IMR-90 (cell line): ENCODE data around the gene C9orf78. TPM values are rescaled to one million over a fixed set of nuclear protein-coding genes. Genes with fewer than 3 reads are reported as not detected.

Experiments
- ATAC-seq: fragments of 200-7000 bp; cut with Tn5 transposase; 2 replicates; pipeline ENCODE4 v1.9.1; 2020; ENCODE audit warnings: low read depth, mild to moderate bottlenecking, moderate library complexity
- BruUV-seq: library from RNA; stranded (reverse); fragments of 400-500 nt; replicated peaks from 2 replicates; lab custom pipeline; 2021; lab: Mats Ljungman, UMichigan
- CTCF ChIA-PET: fragments of 300-600 bp; formaldehyde crosslinking; extraction: SDS; loops from one replicate; lab custom pipeline; 2021; ENCODE audit warnings: antibody characterized with exemption; lab: Yijun Ruan, JAX
- POLR2A ChIA-PET: fragments of 300-600 bp; sonication (Branson Sonifier 250); formaldehyde crosslinking; loops from one replicate; lab custom pipeline; 2022; ENCODE audit warnings: antibody characterized with exemption; ENCODE audit not compliant: unreplicated experiment; lab: Charles Lee
- DNase-seq: peaks from one replicate; pipeline ENCODE4 v3.0.0; 2013
- H2AFZ ChIP-seq: replicated peaks from 2 replicates; pipeline ENCODE3; 2013; ENCODE audit warnings: low read length, mild to moderate bottlenecking; ENCODE audit not compliant: poor library complexity
- H2AK5ac ChIP-seq: 2 replicates; pipeline ENCODE4 v1.6.1; 2013; ENCODE audit warnings: low read depth, low read length, inconsistent platforms
- H2AK9ac ChIP-seq: replicated peaks from 2 replicates; pipeline ENCODE3; 2013; ENCODE audit warnings: mild to moderate bottlenecking, low read depth, low read length, moderate library complexity; ENCODE audit not compliant: poor library complexity
- H2BK120ac ChIP-seq: 2 replicates; pipeline ENCODE4 v1.6.1; 2013; ENCODE audit warnings: low read depth, low read length, inconsistent platforms
- H2BK15ac ChIP-seq: 3 replicates; pipeline ENCODE4 v1.6.1; 2013; ENCODE audit warnings: low read depth, low read length, inconsistent platforms
- H2BK20ac ChIP-seq: 2 replicates; pipeline ENCODE4 v1.6.1; 2013; ENCODE audit warnings: low read depth, mild to moderate bottlenecking, inconsistent platforms, low read length, moderate library complexity
- H2BK5ac ChIP-seq: 2 replicates; pipeline ENCODE4 v1.6.1; 2013; ENCODE audit warnings: mild to moderate bottlenecking, low read depth, low read length, inconsistent platforms; ENCODE audit not compliant: poor library complexity, severe bottlenecking
- H3K14ac ChIP-seq: replicated peaks from 2 replicates; pipeline ENCODE4 v1.6.1; 2013; ENCODE audit warnings: low read depth, low read length, inconsistent platforms
- H3K18ac ChIP-seq: 2 replicates; pipeline ENCODE4 v1.6.1; 2013; ENCODE audit warnings: low read depth, low read length, control low read depth
- H3K23ac ChIP-seq: 2 replicates; pipeline ENCODE4 v1.6.1; 2013; ENCODE audit warnings: low read depth, low read length, inconsistent platforms
- H3K27ac ChIP-seq: 2 replicates; pipeline ENCODE4 v1.5.1; 2013; ENCODE audit warnings: mild to moderate bottlenecking, control low read depth, low read length; ENCODE audit not compliant: insufficient read depth
- H3K27me3 ChIP-seq: 2 replicates; pipeline ENCODE4 v1.6.1; 2013; ENCODE audit warnings: low read length; ENCODE audit not compliant: control insufficient read depth, insufficient read depth
- H3K36me3 ChIP-seq: 2 replicates; pipeline ENCODE4 v1.6.1; 2013; ENCODE audit warnings: low read length, mixed read lengths; ENCODE audit not compliant: control insufficient read depth, insufficient read depth
- H3K4ac ChIP-seq: 2 replicates; pipeline ENCODE4 v1.6.1; 2013; ENCODE audit warnings: low read depth, low read length, inconsistent platforms
- H3K4me1 ChIP-seq: 2 replicates; pipeline ENCODE4 v1.6.1; 2013; ENCODE audit warnings: low read length, mixed read lengths; ENCODE audit not compliant: control insufficient read depth, insufficient read depth
- H3K4me2 ChIP-seq: 2 replicates; pipeline ENCODE4 v1.6.1; 2013; ENCODE audit warnings: low read depth, mild to moderate bottlenecking, control low read depth, low read length, moderate library complexity
- H3K4me3 ChIP-seq: 2 replicates; pipeline ENCODE4 v1.5.1; 2013; ENCODE audit warnings: low read depth, mild to moderate bottlenecking, control low read depth, low read length, moderate library complexity; ENCODE audit not compliant: insufficient read depth
- H3K56ac ChIP-seq: 2 replicates; pipeline ENCODE4 v1.6.1; 2013; ENCODE audit warnings: low read length, inconsistent platforms; ENCODE audit not compliant: insufficient read depth; ENCODE audit errors: extremely low read depth
- H3K79me1 ChIP-seq, 2 experiments: 2 replicates each; pipeline ENCODE4 v1.6.1; 2013; ENCODE audit warnings: low read length in 2 of 2, inconsistent platforms in 1 of 2, low read depth in 1 of 2
- H3K9ac ChIP-seq: 2 replicates; pipeline ENCODE4 v1.6.1; 2013; ENCODE audit warnings: low read depth, low read length, control low read depth
- H3K9me1 ChIP-seq: 2 replicates; pipeline ENCODE4 v1.6.1; 2013; ENCODE audit warnings: low read length, inconsistent platforms; ENCODE audit not compliant: insufficient read depth
- H3K9me3 ChIP-seq: 2 replicates; pipeline ENCODE4 v1.6.1; 2013; ENCODE audit warnings: low read length; ENCODE audit not compliant: control insufficient read depth, insufficient read depth
- H4K20me1 ChIP-seq: 2 replicates; pipeline ENCODE4 v1.6.1; 2013; ENCODE audit warnings: low read length, inconsistent platforms; ENCODE audit not compliant: insufficient read depth
- H4K5ac ChIP-seq: 2 replicates; pipeline ENCODE4 v1.6.1; 2013; ENCODE audit warnings: mild to moderate bottlenecking, low read depth, low read length, control low read depth
- H4K8ac ChIP-seq, 2 experiments: 2 replicates each; pipeline ENCODE4 v1.6.1; 2013; ENCODE audit warnings: low read depth in 2 of 2, low read length in 2 of 2, control low read depth in 1 of 2, inconsistent platforms in 1 of 2
- H4K91ac ChIP-seq: 2 replicates; pipeline ENCODE4 v1.6.1; 2013; ENCODE audit warnings: low read depth, low read length, inconsistent platforms; ENCODE audit not compliant: insufficient read depth
- BHLHE40 ChIP-seq: fragments of 150-350 bp; IDR thresholded peaks from 2 replicates; pipeline ENCODE4 v1.6.1; 2016; ENCODE audit warnings: mild to moderate bottlenecking, low read depth, low read length
- CEBPB ChIP-seq: IDR thresholded peaks from 2 replicates; pipeline ENCODE4 v1.6.1; 2012; ENCODE audit warnings: low read depth, low read length, improper control_type of control experiment
- CHD1 ChIP-seq: IDR thresholded peaks from 2 replicates; pipeline ENCODE4 v1.6.1; 2012; ENCODE audit warnings: low read depth, low read length, improper control_type of control experiment
- ELK1 ChIP-seq: fragments of 150-350 bp; IDR thresholded peaks from 2 replicates; pipeline ENCODE4 v1.6.1; 2016; ENCODE audit warnings: low read depth, mild to moderate bottlenecking, low read length, moderate library complexity, borderline replicate concordance
- FOS ChIP-seq: fragments of 150-350 bp; IDR thresholded peaks from 2 replicates; pipeline ENCODE4 v1.6.1; 2016; ENCODE audit warnings: low read depth, low read length
- MAFK ChIP-seq: IDR thresholded peaks from 2 replicates; pipeline ENCODE4 v1.6.1; 2012; ENCODE audit warnings: low read depth, low read length, improper control_type of control experiment
- MAZ ChIP-seq: IDR thresholded peaks from 2 replicates; pipeline ENCODE4 v1.6.1; 2012; ENCODE audit warnings: low read depth, mild to moderate bottlenecking, low read length, improper control_type of control experiment, moderate library complexity, borderline replicate concordance
- MXI1 ChIP-seq: IDR thresholded peaks from 2 replicates; pipeline ENCODE4 v1.6.1; 2012; ENCODE audit warnings: low read depth, mild to moderate bottlenecking, low read length, moderate library complexity, borderline replicate concordance
- NFE2L2 ChIP-seq: fragments of 150-350 bp; IDR thresholded peaks from 2 replicates; pipeline ENCODE4 v1.6.1; 2016; ENCODE audit warnings: low read depth, mild to moderate bottlenecking, low read length
- POLR2A ChIP-seq: IDR thresholded peaks from 2 replicates; pipeline ENCODE4 v1.6.1; 2012; ENCODE audit warnings: mild to moderate bottlenecking, low read depth, low read length
- RAD21 ChIP-seq: IDR thresholded peaks from 2 replicates; pipeline ENCODE4 v1.6.1; 2012; ENCODE audit warnings: low read length, improper control_type of control experiment
- RCOR1 ChIP-seq: IDR thresholded peaks from 2 replicates; pipeline ENCODE4 v1.6.1; 2012; ENCODE audit warnings: mild to moderate bottlenecking, low read length, improper control_type of control experiment; ENCODE audit not compliant: insufficient replicate concordance
- RFX5 ChIP-seq: IDR thresholded peaks from 2 replicates; pipeline ENCODE4 v1.8.0; 2012; ENCODE audit warnings: low read depth, mild to moderate bottlenecking, low read length, moderate library complexity
- SMC3 ChIP-seq: fragments of 150-350 bp; IDR thresholded peaks from 2 replicates; pipeline ENCODE4 v1.6.1; 2016; ENCODE audit warnings: low read depth, mild to moderate bottlenecking, antibody characterized with exemption, low read length, moderate library complexity
- WGBS, 2 experiments: methylation state at CpG; one replicate each; pipeline versions ENCODE4 v1.1.5 to v1.1.7; 2013; ENCODE audit warnings: missing lambda C conversion rate in 2 of 2; ENCODE audit not compliant: insufficient read length in 1 of 2; ENCODE audit errors: extremely low coverage in 2 of 2; 5-methylcytosine and 5-hydroxymethylcytosine counted together
- dilution Hi-C: fragments of 300-500 bp; cut with HindIII; formaldehyde crosslinking; loops from one replicate; pipeline ENCODE4 v1.14.3; 2018; ENCODE audit warnings: low sequenced_read_pairs; ENCODE audit not compliant: unreplicated experiment
- in situ Hi-C: fragments of 300-500 bp; cut with MboI; formaldehyde crosslinking; loops from 3 replicates; pipeline ENCODE4 v1.14.3; 2019; ENCODE audit warnings: low sequenced_read_pairs, inconsistent platforms, mixed read lengths
- intact Hi-C: fragments of 100-400 bp; cut with micrococcal nuclease; formaldehyde crosslinking; loops from 2 replicates; pipeline ENCODE4 v1.10.0; 2022
- polyA plus RNA-seq, 3 experiments: library from polyadenylated mRNA; depleted of rRNA; stranded (reverse); fragments of >200 nt; gene quantifications; 2 replicates each; pipeline ENCODE4 v1.2.3, GENCODE V29; 2012; ENCODE audit warnings: low replicate concordance in 1 of 3
- total RNA-seq: library from RNA; depleted of rRNA; stranded (reverse); fragments of >200 nt; gene quantifications from 2 replicates; pipeline ENCODE4 v1.2.3, GENCODE V29; 2012
- TF ChIP-seq, protein P1 (sequence below): conservative IDR thresholded peaks from 2 replicates; pipeline ENCODE4 v1.5.1; 2012; ENCODE audit warnings: mild to moderate bottlenecking, low read depth, low read length, improper control_type of control experiment
- TF ChIP-seq, protein P2 (sequence below): fragments of 150-350 bp; IDR thresholded peaks from 2 replicates; pipeline ENCODE4 v1.6.1; 2017; ENCODE audit warnings: mild to moderate bottlenecking, antibody characterized with exemption, low read length, low read depth

C9orf78 gene
- total and polyA plus RNA-seq, 2 of the 4 experiments (the other 2 are of a cell fraction), result 29.8 to 46.0 TPM

DNA sequence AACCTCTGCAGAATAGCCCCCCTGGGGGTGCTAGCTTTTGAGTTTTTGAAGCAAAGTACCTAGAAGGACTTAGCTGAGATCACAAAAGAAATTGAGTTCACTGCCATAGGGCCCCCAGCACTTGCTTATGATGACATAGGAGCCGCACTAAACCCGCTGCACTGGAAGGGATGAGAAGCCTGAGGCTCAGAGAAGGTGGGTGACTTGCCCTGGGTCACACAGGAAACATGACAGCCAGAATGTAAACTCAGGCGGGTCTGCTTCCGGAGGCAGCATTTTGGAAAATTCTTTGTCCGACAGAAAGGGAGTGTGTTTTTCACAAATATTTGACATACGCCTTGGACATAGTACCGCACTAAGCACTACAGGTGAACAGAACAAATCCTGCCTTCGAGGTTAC lies 40.5 kb downstream of the C9orf78 start:
- 71% methylated on average over 5 of the region's 8 CpGs; no CpG with 5 or more reads in 1 of the 2 experiments for WGBS, 2 experiments

More for the DNA sequence above, 40.5 kb downstream of the C9orf78 start:
- H4K8ac ChIP-seq, result no peak overlapping the region
- H3K4me2 ChIP-seq, result no peak overlapping the region
- no peaks in the 10 kb centered on the region for H3K9me1 ChIP-seq
- intact Hi-C loops, result no loop called here
- ChIA-PET CTCF (no interaction called here), POLR2A (no interaction called here)
- no peak overlapping the region for H2AK9ac ChIP-seq
- H3K4me3 ChIP-seq, result no peak overlapping the region
- H4K20me1 ChIP-seq, result no peaks in the 10 kb centered on the region
- H4K91ac ChIP-seq, result no peak overlapping the region
- BruUV-seq, result no TSS peak
- H2BK5ac ChIP-seq, result no peak overlapping the region
- no peak overlapping the region for H2BK15ac ChIP-seq
- DNase-seq, result no peak
- H2AK5ac ChIP-seq, result no peak overlapping the region
- H3K18ac ChIP-seq, result no peak overlapping the region
- in situ Hi-C loops, result no loop called here
- H3K56ac ChIP-seq, result no peak overlapping the region
- H4K5ac ChIP-seq, result no peak overlapping the region
- peaks cover 25% of the 10 kb centered on the region for H3K27me3 ChIP-seq
- H3K4me1 ChIP-seq, result peaks cover 2% of the 10 kb centered on the region; the same call in 1 of the 2 replicates
- no peak overlapping the region for H3K9ac ChIP-seq
- no peaks in the 10 kb centered on the region for H3K36me3 ChIP-seq
- no peak overlapping the region for H3K27ac ChIP-seq
- H3K23ac ChIP-seq, result no peak overlapping the region
- no peak overlapping the region for H3K14ac ChIP-seq
- H2BK20ac ChIP-seq, result no peak overlapping the region
- TF ChIP-seq MAFK (no peak), CHD1 (no peak), RCOR1 (no peak), RFX5 (no peak), RAD21 (no peak), MAZ (no peak), NFE2L2 (no peak), POLR2A (no peak), FOS (no peak), BHLHE40 (no peak), CEBPB (no peak), ELK1 (no peak), SMC3 (no peak), MXI1 (no peak)
- TF ChIP-seq, protein P1, sequence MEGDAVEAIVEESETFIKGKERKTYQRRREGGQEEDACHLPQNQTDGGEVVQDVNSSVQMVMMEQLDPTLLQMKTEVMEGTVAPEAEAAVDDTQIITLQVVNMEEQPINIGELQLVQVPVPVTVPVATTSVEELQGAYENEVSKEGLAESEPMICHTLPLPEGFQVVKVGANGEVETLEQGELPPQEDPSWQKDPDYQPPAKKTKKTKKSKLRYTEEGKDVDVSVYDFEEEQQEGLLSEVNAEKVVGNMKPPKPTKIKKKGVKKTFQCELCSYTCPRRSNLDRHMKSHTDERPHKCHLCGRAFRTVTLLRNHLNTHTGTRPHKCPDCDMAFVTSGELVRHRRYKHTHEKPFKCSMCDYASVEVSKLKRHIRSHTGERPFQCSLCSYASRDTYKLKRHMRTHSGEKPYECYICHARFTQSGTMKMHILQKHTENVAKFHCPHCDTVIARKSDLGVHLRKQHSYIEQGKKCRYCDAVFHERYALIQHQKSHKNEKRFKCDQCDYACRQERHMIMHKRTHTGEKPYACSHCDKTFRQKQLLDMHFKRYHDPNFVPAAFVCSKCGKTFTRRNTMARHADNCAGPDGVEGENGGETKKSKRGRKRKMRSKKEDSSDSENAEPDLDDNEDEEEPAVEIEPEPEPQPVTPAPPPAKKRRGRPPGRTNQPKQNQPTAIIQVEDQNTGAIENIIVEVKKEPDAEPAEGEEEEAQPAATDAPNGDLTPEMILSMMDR, result no peak
- TF ChIP-seq, protein P2, sequence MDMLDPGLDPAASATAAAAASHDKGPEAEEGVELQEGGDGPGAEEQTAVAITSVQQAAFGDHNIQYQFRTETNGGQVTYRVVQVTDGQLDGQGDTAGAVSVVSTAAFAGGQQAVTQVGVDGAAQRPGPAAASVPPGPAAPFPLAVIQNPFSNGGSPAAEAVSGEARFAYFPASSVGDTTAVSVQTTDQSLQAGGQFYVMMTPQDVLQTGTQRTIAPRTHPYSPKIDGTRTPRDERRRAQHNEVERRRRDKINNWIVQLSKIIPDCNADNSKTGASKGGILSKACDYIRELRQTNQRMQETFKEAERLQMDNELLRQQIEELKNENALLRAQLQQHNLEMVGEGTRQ, result no peak
- no peak overlapping the region for H2AFZ ChIP-seq
- no peak overlapping the region for H2BK120ac ChIP-seq
- H3K9me3 ChIP-seq, result no peaks in the 10 kb centered on the region
- no peak overlapping the region for H3K4ac ChIP-seq
- no peaks in the 10 kb centered on the region for H3K79me1 ChIP-seq
- dilution Hi-C loops, result no loop called here
- ATAC-seq, result no peak
